Smooth muscle cell of the brain vasculature (primary cell): ENCODE results near the gene PAPLN.

Source experiments
- DNase-seq: peaks from one replicate; pipeline ENCODE4 v3.0.0-alpha.2; 2012; ENCODE audit warnings: low read depth, low spot score

PAPLN gene

DNA sequence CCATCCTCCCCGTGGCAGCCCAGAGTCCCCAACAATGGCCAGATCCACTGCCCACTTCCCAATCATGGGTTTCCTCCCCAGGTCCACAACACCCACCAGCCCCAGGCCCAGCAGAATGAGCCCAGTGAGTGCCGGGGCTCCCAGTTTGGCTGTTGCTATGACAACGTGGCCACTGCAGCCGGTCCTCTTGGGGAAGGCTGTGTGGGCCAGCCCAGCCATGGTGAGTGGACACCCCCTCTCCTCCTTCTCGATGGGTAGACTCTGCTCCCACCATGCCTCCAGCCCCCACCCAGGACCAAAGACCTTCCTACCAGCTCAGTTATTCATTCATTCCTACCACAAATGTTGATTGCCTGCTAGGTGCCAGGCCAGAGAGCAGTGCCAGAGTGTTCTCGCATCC lies 23.8 kb downstream of the PAPLN start:
- DNase-seq: no peak

DNA sequence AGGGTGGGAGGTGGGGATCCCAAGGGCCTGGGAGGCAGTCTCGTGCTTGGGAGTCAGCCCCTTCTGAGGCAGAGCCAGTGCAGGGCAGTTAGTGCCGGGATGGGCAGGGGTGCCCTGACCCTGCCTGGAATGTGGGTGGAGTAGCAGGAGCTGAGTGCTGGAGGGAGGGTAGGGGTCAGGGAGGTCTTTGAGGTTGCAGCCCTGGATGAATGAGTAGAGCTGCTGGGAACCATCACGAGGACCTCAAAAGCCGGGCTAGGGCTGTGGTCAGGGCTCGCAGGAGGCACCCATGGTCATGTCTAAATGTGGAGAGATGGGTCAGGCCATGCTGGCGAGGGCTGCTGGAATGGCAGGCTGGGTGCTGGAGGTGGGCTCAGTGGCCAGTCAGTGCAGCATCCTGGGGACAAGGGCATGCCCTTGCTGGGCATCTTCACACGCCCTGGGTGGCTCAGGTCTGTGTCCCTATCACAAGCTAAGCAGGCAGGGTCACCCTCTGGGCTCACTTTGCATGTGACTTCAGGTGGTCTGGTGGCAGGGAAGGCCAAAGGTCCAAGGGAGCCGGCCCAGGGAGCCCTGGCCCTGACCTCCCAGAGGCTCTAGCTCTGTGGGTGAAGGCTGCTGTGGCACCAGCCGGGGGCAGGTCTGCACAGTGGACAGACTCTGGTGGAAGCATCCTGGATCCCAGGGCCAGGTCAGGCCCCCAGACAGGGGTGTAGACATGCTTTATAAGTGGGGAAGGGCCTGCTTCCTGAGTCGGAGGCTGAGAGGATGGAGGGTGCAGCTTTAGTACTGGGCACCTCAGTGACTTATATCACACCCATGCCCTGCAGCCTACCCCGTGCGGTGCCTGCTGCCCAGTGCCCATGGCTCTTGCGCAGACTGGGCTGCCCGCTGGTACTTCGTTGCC lies 24.5 kb downstream of the PAPLN start:
- DNase-seq: no peak

DNA sequence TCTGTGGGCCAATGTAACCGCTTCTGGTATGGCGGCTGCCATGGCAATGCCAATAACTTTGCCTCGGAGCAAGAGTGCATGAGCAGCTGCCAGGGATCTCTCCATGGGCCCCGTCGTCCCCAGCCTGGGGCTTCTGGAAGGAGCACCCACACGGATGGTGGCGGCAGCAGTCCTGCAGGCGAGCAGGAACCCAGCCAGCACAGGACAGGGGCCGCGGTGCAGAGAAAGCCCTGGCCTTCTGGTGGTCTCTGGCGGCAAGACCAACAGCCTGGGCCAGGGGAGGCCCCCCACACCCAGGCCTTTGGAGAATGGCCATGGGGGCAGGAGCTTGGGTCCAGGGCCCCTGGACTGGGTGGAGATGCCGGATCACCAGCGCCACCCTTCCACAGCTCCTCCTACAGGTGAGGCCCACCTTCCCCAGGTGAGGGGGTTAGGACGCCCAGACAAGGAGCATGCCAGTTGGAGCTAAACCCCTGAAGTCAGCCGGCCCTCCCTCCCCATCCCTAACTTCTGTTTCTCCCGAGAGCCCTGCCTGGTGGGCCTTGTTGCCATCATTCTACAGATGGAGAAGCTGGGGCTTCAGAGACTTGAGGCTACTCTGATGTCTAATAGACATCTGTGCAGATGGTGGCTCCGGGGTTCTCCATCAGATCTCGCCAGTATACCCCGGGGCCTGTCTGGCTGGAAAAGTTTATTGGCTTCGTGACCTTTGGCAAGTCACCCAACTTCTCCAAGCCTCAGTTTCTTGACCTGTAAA lies 25.3 kb downstream of the PAPLN start:
- DNase-seq: no peak

DNA sequence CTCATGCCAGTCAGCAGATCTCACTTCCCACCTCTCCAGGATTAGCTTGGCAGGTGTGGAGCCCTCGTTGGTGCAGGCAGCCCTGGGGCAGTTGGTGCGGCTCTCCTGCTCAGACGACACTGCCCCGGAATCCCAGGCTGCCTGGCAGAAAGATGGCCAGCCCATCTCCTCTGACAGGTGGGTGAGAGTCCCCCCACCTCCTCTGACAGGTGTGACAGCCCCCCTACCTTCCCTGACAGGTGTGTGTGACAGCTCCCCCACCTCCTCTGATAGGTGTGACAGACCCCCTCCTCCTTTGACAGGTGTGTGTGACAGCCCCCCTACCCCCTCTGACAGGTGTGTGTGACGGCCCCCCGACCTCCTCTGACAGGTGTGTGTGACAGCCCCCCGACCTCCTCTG lies 26.3 kb downstream of the PAPLN start:
- DNase-seq: no peak

DNA sequence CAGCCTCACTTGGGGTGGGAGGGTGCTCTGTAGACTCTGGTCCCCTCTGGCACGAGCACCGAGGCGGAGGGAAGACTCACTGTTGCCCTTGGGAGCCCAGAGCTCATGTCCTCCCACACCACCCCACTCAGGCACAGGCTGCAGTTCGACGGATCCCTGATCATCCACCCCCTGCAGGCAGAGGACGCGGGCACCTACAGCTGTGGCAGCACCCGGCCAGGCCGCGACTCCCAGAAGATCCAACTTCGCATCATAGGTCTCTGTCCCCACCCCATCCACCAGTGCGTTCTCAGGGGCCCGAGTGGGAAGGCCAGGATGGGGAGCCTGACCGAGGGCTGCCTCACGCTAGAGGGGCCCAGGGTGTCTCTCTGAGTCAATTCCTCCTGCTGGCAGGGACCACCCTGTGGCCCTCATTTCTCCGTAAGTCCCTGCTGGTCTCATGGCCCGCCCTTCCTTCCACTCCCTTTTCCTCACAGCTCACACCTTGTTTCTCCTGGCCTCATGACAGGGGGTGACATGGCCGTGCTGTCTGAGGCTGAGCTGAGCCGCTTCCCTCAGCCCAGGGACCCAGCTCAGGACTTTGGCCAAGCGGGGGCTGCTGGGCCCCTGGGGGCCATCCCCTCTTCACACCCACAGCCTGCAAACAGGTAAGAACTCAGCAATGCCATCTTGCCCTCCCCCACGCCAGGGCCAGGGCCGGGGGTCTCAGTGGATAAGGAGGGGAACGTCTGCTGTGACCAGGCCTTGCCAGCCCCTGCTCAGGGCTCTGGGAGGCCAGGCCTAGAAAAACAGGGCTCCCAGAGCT lies 27.0 kb downstream of the PAPLN start:
- no peak for DNase-seq

DNA sequence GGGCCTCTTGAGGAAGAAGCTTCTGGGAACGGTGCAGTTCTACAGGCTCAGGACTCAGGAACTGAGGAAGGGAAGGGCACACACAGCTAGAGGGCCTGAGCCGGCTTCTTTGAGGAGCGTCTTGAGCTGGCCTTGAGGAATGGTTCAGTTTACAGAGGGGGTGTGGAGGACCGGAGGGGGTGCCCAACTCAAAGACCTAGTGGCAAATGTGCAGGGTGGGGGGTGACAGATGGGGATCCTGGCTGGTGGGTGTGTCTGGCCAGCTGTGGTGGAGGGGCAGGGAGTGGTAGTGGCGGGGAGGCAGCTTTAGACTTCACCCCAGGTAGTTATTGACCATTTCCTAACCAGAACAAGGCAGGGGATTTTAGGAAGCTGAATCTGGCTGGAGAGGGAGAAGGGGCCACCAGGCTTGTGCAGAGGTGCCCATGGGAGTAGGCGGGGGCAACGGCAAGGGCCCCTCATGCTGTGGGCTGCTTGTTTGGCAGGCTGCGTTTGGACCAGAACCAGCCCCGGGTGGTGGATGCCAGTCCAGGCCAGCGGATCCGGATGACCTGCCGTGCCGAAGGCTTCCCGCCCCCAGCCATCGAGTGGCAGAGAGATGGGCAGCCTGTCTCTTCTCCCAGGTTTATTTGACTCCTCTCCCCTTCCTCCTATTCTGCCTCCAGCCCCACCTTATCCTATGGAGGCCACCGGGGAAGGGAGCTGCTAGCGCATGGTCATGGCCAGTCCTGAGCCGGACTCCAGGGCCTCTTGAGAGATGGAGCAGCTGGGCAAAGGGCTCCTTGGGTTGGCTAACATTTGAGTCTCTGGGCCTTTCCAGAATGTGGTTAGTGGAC lies 27.8 kb downstream of the PAPLN start:
- DNase-seq: no peak

DNA sequence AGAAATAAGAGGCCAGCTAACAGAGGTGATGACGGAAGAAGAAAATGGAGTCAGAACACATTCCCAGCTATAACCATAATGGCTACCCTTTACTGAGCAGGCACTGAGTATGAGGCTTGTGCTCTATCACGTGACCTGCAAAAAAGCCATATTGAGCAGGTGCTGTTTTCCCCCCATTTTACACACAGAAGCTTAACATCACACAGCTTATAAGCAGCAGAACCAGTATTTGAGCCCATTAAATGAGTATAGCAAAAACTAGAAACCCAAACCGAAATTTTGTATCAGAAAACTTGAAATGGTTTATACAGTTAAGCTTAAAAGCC lies 28.4 kb downstream of the PAPLN start:
- DNase-seq: no peak

DNA sequence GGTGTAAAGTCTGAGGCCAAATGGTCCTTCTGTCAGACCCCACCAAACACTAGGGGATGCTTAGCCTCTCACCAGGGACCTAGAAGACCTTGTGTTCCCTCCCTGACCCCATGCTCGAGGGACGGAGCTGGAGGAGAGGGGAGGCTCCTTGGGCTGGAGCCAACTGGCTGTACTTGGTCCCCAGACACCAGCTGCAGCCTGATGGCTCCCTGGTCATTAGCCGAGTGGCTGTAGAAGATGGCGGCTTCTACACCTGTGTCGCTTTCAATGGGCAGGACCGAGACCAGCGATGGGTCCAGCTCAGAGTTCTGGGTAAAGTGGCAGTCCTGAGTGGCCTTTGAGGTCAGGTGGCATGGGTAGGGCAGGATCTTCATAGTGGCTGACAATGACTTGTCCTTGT lies 29.0 kb downstream of the PAPLN start:
- DNase-seq: no peak

DNA sequence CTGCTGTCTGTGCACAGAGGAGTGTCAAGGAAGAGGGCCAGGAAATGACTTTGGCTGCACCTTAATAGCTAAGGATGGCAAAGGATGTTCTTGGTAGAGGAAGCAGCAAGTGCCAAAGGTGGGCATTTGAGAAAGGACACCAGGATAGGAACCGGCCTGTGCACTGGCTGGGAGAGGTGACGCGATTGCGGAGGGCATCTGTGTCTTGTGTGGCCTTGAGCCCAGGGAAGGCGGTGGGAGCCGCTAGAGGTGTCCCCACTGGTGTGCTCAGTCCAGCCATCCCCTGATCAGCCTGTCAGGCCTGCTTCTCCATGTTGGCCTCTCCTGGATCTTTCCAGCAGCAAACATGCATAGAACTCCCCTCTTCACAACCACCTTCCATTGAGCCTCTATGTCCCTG lies 30.2 kb downstream of the PAPLN start:
- DNase-seq: no peak

DNA sequence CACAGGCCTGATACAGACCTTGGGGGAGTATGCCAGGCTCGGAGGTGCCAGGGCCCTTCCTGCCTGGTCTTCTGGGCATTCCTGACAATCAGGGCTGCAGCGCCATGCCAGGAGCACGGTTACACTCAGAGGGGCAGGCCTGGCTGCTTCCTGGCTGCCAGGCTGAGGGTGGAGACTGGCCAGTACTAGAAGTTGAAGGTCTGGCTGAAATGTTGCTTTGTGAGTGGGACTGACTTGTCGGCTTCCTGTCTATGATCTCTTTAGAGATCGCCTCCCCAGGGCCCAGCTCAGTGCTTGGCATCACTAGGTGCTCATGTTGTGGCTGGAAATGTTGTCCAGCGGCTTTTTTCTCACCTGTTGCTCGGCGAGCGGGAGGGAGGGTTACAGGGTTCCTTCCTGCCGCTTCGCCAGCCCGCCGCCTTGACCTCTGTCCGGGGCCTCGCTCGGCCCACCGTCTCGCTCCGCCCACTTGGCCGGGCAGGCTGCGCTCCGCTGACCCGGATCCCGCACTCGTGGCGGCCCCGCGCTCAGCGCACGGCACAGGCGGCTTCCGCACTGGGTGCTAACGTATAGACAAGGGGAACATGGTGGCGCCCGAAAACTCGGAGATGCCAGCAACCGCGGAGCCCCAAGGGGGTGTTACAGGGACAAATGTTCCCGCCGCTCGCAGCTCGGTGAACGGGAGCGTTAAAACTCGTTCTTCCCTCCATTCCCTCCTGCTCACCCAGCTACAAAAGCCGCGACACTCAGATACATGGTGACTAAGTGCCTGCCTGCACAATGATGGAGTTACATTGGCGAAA lies 32.6 kb downstream of the PAPLN start:
- DNase-seq: no peak

DNA sequence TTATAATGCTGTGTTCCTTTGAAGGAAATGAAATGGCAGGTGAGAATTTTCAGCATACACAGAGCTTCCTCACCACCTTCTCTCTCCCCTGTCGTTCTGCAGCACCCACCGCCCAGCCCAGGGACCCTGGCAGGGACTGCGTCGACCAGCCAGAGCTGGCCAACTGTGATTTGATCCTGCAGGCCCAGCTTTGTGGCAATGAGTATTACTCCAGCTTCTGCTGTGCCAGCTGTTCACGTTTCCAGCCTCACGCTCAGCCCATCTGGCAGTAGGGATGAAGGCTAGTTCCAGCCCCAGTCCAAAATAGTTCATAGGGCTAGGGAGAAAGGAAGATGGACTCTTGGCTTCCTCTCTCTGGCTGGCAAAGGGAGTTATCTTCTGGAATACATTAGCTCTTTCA lies 35.1 kb downstream of the PAPLN start:
- DNase-seq: no peak

DNA sequence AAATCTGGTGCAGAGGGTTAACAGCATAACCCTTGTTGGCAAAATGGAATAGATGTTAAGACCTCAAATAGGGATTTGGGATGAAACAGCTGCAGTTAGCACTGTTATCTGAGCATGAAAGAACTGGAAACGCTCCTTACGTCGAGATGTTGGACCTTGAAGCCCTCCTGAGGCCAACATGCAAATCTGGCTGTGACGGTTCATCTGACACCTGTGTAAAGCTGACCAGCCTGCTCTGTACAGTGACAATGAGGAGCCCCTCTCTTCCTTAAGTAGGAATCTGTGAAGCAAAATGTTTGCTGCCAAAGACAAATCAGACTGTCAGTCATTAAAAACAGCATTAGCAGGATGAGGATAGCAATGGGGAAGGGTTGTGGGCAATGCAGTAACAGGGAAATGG lies 36.5 kb downstream of the PAPLN start:
- no peak for DNase-seq

DNA sequence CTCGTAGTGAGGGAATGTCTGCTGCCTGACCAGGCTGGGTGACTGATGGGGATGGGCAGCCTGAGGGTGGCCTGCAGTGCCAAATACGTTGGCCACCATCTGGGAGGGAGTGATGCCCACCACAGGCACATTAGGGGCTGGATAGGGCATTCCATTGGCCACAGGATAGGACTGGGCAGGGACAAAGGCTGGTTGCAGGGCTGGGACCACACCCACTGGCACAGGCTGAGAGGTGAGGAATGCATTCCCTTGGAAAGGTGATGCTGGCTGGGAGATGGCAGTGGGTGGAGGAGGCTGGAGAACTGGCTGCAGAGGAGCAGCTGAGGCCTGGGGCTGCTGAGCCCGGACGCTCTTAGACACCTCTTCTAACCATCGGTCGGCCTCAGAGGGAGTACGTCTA lies 39.5 kb downstream of the PAPLN start:
- no peak for DNase-seq

DNA sequence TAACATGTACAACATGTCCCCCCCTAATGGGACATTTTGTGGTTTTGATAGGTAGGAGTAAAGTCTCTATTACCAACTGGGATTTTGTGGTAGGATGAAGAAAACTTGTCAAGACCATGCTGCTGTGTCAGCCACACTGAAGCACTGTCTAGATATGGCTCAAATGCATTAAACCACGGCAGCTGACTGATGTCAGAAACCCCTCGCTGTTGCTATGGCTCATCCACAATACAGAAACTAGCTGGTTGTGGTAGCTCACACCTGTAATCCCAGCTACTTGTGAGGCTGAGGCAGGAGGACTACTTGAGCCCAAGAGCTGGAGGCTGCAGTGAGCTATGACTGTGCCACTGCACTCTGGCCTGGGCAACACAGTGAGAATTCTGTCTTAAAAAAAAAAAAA lies 40.1 kb downstream of the PAPLN start:
- DNase-seq: no peak

DNA sequence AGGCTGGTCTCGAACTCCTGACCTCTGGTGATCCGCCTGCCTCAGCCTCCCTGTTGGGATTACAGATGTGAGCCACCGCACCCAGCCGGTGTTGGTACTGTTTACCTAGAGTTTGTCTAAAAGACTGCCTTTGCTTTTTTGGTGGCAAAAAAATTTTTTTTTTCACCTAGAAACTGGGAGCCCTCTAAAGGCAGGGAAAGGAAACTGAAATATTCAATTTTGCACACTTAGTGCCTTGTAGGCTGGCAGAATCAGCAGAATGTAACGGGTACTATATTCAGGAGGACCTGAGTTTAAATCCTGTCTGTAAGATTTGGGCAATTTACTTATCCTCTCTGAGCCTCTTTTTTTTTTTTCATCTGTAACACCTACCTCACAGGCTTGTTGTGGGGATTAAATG lies 43.6 kb downstream of the PAPLN start:
- no peak for DNase-seq

DNA sequence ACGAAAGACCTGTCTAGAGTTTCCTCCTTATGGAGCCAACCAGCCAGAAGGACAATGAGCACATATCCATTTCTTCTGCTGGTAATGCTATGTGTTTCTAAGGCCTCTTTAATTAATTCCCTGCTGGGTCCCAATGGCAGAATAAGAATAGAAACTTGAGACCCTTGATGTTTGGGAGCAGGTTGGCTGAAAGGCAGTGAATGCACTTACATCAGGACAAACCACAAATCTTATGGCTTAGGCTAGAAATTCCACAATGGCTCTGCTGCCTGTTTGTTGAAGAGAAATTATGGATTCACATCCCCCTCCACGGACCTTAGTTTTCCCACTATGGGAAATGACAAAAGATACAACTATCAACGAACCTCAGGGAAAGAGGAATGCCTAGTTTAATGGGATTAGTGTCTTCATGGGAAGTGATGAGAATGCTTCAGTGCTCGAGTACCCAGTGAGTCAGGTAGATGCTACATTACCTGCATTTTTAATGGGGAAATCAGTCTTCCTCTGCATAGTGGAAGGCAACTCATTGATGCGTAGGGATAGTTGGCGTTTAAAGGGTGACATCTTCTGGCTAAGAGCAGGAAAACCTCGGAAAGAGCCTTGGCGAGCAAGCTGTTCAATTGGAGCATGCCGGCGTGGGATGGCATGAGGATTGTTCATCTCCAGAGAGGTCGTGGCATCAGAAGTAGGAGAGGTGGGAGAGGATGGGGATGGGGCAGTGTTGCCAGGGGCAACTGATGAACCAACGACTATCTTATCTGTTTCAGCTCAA lies 46.5 kb downstream of the PAPLN start:
- DNase-seq: no peak

DNA sequence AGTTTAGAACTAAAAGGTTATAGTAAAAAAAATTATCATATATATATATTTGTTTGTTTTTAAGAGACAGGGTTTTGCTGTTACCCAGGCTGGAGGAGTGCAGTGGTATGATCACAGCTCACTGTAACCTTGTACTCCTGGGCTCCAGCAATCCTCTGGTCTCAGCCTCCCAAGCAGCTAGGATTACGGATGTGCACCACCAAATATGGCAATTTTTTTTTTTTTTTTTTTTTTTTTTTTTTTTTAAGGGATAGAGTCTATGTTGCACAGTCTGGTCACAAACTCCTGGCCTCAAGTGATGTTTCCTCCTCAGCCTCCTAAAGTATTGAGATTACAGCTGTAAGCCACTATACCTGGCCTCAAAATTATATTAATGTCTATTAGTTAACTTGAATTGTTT lies 48.7 kb downstream of the PAPLN start:
- DNase-seq: no peak

DNA sequence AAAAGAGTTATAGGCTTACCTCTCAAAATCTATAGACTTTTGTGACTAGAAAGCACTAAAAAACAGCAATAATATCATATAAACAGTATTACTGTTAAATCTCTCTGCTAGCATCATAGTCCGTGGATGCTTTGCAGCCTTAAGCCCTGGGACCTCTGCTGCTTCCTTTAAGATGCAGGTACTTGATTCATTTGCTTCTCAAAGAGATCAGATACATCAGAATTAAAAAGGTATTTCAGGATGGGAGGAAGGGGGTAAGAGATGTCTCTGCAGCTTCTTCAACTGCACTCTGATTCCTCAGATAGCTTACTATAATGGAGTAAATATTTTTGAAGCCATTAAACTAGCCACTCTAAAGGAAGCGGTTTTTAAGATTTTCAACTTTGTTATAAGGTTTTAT lies 49.3 kb downstream of the PAPLN start:
- no peak for DNase-seq

DNA sequence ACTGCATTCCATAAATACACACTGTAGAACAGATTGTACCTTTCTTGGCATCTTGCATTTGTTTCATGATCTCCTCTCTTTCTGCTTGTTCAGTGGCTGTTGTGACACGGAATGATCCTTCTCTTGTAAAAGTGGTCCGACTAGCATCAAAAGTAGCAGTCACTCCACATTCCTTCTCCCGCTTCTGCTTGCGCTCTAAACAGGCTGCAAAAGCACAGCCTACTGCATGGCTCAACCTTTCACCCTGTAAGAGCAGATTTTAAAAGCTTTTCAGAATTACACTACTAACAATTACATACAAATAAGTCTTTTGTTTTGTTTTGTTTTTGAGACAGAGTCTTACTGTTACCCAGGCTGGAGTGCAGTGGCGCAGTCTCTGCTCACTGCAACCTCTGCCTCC lies 49.8 kb downstream of the PAPLN start:
- no peak for DNase-seq

DNA sequence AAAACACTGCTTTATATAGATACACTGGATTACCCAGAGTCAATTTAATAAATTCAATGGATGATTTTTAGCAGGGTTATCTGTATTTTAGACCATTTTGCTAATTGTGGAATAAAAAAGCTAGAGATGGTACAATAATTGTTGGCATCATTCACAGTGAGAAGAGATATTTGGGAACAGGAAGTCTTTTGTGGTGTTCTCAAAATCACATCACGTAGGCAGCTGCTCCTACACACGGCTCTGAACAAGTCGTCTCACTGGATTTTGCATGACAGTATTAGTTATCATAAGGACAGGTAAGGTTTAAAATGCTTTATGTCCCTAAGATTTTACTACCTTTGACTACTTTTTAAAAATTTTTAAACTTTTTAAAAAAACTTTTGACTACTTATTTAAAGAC lies 52.0 kb downstream of the PAPLN start:
- no peak for DNase-seq
